HG02571 (cell line): ENCODE measurements around the gene OR2A42.
"Not testable (repeated sequence)": the region's sequence is repeated elsewhere in the genome, so short reads cannot be mapped to it uniquely, and the experiment has no call there.

Source experiments
- ATAC-seq: cut with Tn5 transposase; IDR thresholded peaks from one replicate; pipeline ENCODE4 v1.9.1; 2021; ENCODE audit warnings: mild to moderate bottlenecking, moderate library complexity; ENCODE audit not compliant: unreplicated experiment

The OR2A42 gene

GRCh38 chr7:144223675-144224074 lies 15.7 kb downstream of the OR2A42 start:
- not testable (repeated sequence) for ATAC-seq

GRCh38 chr7:144220531-144220930 lies 18.9 kb downstream of the OR2A42 start:
- ATAC-seq, result not testable (repeated sequence)

GRCh38 chr7:144219149-144219548 lies 20.3 kb downstream of the OR2A42 start:
- not testable (repeated sequence) for ATAC-seq

- ATAC-seq, result not testable (repeated sequence)
Measured at GRCh38 chr7:144218581-144218980, 20.8 kb downstream of the OR2A42 start.

GRCh38 chr7:144217200-144217599 lies 22.2 kb downstream of the OR2A42 start:
- not testable (repeated sequence) for ATAC-seq

GRCh38 chr7:144205306-144205705 lies 34.1 kb downstream of the OR2A42 start:
- ATAC-seq, result not testable (repeated sequence)

- ATAC-seq, result not testable (repeated sequence)
Measured at GRCh38 chr7:144203086-144203485, 36.3 kb downstream of the OR2A42 start.

- ATAC-seq, result not testable (repeated sequence)
Measured at GRCh38 chr7:144201978-144202377, 37.4 kb downstream of the OR2A42 start.

GRCh38 chr7:144198934-144199333 lies 40.5 kb downstream of the OR2A42 start:
- ATAC-seq, result not testable (repeated sequence)

GRCh38 chr7:144195212-144195872 lies 44.1 kb downstream of the OR2A42 start, which contains the start of gene ARHGEF35:
ARHGEF35 (minus strand) TSS chr7:144195833; CDS start chr7:144188383, 7,450 bp downstream.
- ATAC-seq, result peak; percentile 59

GRCh38 chr7:144194453-144194852 lies 45.0 kb downstream of the OR2A42 start:
- not testable (repeated sequence) for ATAC-seq

- ATAC-seq, result not testable (repeated sequence)
Measured at GRCh38 chr7:144193782-144194181, 45.6 kb downstream of the OR2A42 start.

GRCh38 chr7:144188578-144189171 lies 50.7 kb downstream of the OR2A42 start:
- ATAC-seq, result not testable (repeated sequence)

- ATAC-seq, result not testable (repeated sequence)
Measured at GRCh38 chr7:144187848-144188247, 51.6 kb downstream of the OR2A42 start.

GRCh38 chr7:144183166-144183565 lies 56.2 kb downstream of the OR2A42 start, which contains the start of gene CTAGE4:
CTAGE4 (plus strand) TSS chr7:144183466; CDS start chr7:144183504, 38 bp downstream.
- ATAC-seq, result not testable (repeated sequence)

- ATAC-seq, result not testable (repeated sequence)
Measured at GRCh38 chr7:144179165-144179479, 60.3 kb downstream of the OR2A42 start.

- ATAC-seq, result peak; percentile 94
Measured at GRCh38 chr7:144178380-144179164, 60.8 kb downstream of the OR2A42 start.
